ENCODE results near the gene CSPG4.
"Not testable (repeated sequence)": the region's sequence is repeated elsewhere in the genome, so short reads cannot be mapped to it uniquely, and the experiment has no call there.

Gene CSPG4

DNA sequence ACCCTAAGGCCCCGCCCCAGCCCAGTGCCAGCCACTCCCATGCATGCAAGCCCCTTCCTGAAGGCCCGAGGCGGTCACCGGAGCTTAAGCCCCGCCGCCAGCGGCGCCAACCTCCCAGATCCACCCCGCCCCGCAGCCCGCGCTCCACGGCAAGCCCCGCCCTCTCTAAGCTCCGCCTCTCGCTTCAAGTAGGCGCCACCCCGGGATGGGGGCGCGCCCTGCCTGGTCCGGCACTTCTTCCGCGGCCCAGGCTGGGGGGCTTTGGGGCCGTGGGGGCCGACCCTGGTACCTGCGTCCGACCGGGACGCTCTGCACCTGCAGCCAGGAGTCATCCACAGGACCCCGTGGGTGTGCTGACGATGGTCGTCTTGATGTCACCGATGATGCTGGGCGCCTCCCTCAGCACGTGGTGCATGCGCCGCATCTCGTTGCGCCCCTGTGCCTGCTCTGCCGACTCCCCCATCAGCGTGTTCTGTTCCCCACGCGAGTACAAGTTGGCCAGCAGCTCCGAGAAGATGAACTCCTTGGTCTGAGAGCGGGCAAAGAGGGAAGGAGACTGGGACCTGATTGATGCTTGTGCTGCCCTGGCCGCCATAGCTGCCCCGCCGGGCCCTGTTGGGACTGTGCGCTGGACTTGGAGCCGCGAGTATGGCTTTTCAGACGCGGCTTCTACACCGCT is 26.1 kb upstream of the CSPG4 start:
- peak; percentile 95 for DNase-seq

DNA sequence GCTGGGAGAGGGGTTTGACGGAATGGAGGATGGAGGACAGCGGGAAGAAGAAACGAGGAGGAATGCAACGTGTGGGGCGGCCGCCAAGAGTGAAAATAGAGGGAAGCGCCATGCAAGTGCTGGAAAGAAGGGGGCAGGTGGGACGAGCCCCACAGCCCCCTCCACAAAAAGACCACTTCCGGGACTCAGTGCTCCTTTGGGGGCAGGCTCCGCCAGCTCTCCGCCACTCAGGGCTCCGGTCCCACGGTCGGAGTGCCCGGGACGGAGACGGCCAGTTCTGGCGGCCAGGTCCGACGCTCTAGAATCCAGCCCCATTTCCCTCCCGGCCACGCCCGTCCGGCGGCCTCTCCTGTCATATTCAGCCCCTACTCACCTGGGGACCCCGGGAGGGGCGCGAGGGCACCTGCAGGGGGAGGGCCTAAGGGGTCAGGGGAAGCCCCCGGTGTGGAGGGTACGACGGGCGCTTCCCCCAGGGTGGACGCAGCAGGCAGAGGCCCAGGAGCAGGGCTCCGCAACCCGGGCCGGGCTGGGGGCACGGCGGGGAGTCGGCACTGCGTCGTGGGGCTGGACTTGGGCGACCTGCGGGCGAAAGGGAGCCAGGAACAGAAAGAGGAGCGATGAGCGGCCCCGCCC is 25.5 kb upstream of the CSPG4 start:
- no peak for DNase-seq

DNA sequence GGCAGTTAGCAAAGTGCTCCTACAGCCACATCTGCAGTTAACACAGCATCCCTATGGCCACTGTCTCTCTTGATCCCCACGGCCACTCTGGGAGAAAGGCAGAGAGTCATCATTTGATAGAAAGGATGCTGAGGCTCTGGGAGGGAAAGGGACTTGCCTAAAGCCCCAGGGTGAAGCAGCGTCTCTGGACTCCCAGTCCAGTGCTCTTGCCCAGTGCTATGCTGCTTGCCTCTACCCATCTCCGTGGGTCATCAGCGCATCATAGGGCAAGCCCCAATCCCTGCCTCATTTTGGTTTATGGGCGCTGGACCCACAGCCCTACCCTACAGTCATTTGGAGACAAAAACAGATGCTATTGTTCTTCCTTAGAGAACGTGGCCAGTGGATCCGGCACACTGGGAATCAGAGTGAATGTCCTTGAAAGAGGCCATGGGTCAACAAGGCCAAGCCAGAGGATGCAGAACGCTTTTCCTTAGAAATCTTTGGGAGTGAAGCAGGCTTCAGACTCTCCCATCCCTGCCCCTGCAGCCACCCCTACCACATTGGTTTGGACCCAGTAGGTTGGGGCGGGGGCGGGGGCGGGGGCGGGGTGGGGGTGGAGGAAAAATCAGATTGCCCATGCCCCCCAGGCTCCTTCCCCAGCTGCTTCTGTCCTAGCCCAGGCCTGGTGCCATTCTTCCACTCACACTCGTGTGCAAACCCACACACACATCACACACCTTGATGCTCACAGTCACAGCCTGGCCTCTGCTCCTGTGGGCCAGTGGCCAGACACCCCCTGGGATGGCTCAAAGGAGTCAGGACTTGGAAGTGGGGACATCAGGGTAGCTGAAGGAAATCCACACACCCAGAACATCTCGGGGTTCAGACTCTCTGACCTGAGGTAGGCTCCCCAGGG is 24.7 kb upstream of the CSPG4 start:
- not testable (repeated sequence) for DNase-seq

DNA sequence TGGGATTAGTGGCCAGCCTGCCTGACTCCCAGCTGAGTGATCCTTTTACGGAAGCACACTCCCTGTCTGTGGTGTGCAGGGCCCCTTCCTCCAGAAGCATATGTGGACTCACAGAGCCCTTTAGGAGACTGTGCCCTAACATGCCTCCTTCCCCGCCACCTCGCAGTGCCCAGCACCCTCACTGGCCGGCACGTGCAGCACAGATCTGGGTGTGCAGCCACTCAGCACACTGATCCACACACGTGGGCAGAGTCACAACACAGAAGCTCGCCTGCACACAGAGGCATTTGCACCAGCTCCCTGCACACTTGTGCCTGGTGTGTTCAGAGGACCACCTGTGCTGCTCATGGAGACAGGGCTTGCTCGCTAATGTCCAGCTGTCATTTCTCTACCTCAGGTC is 23.6 kb upstream of the CSPG4 start:
- no peak for DNase-seq

DNA sequence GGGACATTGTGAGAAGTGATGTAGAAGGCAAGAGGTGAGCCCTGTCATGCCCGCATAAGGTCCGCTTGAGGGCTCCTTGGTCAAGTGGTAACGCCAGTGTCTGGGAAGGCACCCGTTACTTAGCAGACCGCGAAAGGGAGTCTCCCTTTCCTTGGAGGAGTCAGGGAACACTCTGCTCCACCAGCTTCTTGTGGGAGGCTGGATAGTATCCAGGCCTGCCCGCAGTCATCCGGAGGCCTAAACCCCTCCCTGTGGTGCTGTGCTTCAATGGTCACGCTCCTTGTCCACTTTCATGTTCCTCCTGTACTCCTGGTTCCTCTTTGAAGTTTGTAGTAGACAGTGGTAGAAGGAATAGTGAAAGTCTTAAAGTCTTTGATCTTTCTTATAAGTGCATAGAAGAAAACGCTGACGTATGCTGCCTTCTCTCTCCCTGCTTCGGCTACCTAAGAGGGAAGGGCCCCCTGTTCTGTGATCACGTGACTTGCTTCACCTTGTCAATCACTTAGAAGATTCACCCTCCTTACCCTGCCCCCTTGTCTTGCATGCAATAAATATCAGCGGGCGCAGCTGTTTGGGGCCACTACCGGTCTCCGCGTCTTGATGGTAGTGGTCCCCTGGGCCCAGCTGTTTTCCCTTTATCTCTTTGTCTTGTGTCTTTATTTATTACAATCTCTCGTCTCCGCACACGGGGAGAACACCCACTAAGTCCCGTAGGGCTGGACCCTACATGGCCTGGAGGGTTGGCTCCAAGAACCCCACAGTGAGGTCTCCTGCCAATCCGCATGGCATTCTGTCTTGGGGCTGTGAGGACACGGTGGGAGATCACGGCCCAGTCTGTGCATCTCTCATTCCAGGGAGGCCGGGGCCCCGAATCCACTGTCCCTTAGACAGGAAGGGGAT is 22.5 kb upstream of the CSPG4 start:
- DNase-seq = not testable (repeated sequence)

DNA sequence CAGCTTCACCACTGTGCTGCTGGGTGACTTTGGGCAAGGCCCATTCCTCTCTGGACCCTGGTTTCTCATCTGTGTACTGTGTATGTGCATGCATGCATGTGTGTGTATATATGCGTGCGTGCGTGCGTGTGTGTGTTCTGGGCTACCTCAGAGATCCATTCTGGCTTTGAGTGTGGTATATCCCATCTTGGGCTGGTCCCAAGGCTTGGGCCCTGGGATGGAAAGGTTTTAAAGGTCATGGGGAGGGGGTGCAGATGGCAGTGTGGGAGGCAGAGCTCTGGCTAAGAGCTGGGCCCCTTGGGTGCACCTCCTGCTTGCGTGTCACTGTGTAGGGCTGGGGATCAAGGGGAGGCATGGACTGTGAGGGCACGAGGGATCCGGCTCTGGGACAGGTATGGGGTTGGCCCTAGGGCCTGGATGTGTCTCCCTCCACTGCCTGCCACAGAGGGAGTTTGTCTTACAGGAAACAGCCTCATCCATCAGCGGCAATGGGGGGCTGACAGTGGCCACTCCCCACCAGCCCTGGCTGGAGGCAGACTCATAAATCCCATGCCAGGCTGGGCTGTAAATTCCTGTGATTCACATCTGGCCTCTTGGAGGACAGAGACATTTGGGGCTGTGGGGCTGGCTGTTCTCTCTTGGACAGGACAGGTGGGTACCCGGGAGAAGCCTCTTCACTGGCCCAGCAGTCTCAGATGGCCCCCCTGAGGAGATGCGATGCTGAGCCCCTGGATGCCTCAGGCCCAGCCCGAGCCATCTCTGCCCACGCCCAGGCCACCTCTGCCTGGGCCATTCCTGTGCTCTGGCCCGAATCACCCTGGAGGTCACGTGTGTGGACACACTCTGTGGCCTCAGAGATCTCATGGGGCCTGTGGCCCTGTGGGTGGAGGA is 21.4 kb upstream of the CSPG4 start:
- DNase-seq = no peak

DNA sequence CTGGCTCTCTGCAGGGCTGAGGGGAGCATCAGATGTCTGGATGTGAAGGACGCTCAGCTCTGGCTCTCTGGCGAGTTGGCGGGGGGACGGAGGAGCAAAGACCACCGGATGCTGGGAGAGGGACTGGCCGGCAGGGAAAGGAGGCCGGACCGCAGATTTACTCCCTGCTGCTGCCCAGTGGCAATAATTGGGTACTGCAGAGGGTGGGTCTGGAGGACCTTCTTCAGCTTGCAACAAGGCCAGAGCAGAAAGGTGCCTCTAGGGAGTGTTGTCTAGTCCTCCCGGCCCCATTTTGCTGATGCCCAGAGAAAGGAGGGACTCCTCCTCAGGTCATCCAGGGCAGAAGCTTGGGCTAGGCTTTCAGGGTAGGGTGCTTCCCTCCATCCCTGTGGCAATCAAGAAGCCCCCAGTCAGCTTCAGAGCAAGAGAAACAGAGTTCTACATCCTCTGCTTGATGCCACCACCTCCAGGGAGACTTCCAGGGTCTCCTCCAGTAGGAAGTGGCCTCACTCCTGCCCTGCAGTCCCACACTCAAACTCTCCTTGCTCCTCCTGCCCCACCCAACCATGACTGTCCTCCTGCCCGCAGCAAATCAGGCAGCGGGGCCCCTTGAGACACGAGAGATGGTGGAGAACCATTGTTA is 20.3 kb upstream of the CSPG4 start:
- peak; percentile 47 for DNase-seq

DNA sequence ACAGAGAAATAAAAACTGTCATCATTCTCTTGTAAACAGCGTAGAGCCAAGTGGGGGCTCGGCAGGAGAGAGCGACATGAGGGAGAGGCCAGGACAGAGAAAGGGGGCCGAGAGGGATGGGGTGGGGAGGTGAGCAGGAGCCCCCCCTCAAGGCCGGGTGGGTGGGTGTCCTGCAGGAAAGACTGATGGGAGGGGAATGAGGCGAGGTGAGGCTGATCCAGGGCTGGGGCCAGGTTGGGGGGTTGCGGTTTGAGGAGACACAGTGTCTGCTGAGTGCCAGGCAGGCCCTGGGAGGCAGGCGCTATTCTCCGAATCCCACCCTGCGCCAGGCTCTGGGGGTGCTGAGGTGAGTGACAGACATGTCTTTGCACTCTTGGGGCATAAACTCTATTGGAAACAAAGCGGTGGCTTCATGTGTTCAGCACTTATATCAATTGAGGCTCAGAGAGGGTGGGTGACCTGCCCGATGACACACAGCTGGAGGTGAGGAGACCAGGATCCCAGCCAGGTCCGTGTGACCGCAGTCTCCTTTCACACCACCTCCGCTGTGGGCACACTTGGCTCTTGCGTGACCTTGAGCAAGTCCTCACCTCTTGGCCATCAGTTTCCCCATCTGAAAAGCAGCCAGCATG is 19.6 kb upstream of the CSPG4 start:
- no peak for DNase-seq

DNA sequence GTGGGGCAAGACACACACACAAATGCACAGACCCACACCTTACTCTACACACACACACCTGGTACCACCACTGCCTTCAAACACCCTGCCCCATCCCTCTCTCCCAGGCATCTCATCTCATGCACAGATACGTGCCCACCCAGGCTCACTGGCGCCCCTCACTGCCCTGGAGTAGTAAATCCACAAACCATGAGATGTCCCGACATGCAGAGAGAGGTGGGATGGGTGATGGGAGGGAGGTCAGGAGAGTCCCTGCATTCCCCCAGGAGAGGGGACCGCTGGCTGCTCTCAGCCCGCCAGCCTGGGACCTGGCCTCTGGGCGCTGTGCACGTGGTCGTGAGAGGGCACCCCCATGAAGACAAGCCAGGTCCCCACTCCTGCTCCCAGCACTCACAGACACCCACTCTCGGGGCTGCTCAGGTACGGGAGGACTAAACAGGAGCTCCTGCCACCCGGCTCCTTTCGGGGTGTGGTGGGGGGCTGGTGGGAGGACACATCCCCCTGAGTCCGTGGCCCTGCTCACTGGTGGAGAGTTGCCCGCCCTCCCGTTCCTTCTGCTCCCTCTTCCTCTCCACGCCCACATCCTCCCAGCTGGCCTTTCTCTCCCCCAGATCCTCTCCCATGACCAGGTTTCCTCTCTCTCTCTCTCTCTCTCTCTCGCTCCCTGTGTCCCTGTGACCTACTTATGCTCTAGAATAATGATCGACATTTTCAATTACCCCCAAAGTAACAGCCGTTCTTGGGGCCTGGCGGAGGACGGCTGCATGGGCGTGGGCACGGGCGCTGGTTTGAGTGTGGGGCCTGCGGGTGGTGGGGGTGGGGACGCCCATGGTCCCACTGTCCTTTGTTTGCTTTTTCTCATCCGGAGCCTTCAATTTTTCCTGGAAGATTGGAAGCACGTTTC is 18.9 kb upstream of the CSPG4 start:
- DNase-seq = no peak

DNA sequence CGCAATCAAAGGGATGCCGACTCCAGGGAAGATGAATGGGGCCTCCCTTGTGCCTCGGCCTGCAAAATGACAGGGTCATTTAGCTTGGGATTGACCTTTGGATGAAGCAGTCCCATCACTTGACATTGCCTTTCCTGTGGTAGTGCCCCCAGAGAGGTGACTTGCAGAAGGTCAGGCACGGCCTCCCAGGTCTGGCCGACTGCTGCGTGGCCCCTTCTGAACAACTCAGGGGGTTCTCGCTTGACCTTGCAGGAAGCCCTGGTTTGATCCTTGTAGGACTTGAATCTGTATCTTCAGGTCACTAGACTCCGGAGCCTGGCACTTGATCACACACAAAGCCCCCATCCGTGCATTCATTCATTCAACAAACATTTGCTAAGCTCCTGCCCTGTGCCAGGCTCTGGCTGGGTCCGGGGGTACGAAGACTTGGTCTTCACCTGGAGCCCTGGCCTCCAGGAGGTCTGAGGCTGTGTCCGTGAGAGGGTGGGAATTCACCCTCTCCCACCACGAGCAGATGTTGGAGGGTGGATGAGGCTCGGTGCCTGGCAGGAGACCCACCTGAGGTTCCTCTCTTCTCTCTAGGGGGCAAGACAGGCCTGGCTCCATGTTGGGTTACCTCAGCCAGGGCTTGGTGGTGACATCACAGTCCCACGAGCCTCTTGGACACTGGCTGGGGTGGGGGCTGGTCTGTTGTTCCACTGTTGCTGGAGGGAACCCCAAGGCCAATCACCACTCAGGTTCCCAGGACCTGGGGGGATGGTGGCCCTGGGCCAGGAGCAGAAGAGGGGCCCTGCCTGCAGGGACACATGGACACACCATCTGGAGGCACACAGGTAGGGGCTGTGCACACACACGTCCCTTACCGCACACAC is 18.0 kb upstream of the CSPG4 start:
- DNase-seq = not testable (repeated sequence)

DNA sequence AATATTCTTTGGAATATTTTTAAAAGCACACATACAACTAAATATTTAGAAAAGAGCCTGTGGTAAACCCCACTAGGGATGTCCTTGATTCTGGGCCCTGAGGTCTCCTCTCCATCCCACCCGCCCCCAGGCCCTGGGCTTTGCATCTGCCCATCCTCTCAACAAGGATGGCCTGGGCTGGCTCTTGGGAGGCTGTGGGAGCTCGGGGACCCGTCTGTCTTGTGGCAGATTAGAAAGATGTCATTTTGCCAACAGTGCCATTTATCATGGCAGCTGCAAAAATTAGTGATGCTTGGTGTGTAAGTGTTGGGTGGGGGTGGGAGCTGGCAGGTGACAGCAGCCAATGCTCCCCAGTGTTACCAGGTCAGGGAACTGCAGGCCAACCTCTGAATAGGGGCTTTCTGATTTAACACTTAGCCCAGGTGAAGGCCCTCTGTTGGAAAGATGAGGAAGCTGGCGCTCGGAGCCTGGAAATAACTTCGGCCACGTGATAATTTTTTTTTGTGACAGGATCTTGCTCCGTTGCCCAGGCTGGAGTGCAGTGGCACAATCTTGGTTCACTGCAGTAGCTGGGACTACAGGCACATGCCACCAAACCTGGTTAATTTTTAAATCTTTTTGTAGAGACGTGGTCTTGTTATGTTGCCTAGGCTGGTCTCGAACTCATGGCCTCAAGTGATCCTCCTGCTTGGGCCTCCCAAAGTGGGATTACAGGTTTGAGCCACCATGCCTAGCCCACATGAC is 16.9 kb upstream of the CSPG4 start:
- DNase-seq = no peak

DNA sequence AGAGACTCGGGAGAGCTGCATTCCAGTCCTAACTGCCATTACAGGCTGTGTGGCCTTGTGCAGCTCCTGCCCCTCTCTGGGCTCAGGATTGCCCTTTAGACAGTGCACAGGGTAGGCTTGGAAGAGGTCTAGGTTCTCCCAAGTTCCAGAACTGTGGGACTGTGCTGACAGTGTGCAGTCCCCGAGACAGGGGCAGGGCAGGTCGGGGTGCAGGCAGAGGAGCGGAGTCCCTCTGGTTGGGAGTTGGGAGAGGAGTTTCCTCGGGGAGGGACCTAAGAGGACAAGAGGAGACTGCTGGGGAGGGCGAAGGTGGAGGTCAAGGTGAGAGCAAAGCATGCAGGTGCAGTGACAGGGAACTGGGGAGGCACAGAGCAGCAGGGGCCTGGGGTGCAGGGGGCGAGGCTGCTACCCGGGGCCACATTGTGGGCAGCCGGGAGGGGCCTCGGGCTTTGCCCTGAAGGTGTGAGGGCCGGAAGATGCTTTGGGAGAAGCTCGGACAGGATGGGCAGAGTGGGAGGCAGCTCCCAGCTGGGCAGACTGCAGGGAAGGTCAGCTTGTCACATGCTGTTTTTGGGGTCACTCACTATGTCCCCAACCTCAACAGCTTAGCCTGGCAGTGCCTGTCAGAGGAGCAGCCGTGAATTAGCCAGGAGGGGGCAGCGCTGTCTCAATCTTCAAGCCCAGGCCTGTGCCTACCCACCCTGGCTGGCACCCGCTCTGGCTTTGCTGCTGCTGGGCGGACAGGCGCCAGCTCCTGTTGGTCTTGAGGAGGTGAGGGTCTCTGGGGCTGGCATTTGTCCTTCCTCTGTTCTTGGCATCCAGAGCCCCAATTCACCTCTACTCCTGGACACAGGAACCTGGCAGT is 15.4 kb upstream of the CSPG4 start:
- peak; percentile 81 for DNase-seq

DNA sequence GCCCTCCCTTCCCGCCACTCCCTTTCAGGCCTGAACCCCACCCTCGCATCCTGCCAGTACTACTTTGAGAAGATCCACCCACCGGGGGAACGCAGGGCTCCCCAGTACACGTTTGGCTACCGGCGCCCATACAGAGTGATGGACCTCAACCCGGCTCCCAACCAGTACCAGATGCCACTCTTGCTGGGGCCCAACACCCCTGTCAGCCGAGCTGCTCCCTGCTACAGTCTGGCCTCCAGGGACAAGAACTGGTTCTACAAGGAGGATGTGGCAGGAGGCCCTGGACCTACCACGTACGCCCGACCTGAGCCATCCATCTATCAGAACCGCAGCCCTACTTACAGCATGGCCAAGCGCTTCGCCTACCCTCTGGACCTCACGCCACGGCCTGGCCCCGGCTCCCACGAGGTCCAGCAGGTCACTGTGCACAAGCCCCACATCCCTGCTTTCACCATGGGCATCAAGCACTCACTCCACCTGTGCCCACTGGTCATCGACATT is 14.4 kb upstream of the CSPG4 start:
- DNase-seq = no peak

DNA sequence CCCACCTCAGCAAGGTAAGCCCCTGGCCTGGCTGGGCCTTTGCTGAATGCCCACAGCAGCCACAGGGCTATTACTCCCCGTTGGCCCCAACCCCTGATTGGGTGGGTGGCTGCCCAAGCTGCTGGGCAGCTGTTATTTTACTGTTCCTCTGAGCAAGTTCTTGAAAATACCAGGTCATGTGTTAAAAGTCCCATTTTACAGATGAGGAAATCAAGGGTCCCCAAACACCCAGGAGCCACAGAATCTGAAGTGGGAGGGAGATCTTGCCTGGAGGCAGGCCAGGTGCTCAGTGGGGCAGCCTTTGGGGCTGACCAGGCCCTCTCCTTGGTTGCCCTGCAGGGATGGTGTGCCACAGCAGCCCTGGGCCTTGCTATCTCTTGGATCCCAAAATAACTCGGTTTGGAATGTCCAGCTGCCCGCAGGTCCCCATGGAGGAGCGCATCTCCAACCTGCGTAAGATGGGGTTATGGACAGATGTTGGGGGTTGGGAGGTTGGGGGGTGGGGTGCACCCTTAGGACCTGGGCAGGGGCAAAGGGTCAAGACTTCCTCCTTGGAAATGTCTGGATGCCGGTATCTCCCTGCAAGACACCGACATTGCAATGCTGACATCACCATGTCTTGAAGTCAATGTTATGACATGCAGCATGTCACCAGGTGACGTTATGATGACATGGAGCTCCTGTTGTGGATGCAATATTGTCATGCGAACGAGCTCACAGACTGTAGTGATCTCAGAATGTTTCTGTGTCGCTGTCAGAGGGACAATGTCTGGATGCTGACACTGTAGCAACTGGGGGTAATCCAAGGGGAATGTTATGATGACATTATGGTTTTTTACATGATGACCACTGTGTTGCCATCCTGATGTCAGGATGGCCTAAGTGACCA is 13.3 kb upstream of the CSPG4 start:
- no peak for DNase-seq

DNA sequence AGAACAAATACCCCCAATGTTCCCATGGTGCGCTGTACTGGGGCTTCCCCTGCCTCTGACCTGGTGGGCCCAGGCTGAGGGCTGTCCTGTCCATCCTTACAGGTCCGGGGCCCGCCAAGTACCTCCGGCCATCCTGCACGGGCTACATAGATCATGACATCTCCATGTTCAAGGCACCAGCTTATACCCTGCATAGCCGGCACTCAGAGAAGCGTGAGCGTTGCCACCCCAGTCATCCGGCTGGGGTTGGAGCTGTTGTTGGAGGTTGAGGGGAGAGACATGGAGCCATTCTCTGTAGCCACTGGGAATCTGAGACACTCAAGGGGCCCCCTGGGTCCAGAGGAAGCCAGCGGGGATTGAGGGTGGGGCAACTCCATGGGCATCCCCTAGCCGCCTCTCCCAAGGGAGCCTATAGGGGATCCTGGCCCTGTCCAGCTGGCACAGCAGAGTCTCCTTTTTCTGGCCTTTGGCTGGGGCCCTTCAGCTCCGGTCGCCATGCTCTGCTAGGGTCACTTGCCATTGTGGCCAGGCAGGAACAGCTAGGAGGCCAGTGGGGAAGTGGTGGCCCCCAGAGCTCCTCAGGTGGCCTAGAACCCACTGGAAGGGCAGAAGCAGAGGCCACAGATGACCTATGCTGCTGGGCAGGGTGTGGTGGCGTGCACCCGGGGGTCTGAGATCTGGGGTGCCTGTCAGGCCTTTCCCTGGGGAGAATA is 12.5 kb upstream of the CSPG4 start:
- DNase-seq = no peak

Measured in CD4-positive, alpha-beta T cell treated with Interleukin-6 for 4 hours (primary cell).